ENCODE results near the gene TACSTD2. TPM values are rescaled to one million over a fixed set of nuclear protein-coding genes. Genes with fewer than 3 reads are reported as not detected.

Gene TACSTD2
- polyA plus RNA-seq, 1 donor (not counting 4 experiments of a cell fraction or from before 2014, with no cell fraction given) = 382 TPM

DNA sequence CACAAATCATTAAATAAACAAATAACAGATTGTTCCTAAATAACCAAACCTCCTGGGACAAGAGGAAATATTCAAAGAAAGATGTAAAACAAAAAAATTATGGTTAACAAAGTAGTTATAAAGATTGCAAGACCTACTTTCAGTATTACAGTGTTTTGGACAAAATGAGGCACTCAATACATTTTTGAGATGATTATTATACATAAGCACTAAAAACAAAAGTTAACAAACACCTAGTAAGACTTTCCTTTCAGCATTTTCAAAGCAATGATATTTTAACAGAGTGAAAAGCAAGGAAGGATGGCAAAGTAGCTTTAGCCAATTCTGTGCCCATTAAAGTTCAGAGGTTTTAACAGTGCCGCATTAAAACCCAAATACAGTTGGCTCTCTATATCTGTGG is 47.8 kb downstream of the TACSTD2 start:
- Histone ChIP-seq H3K9ac (ENCODE audit: control insufficient read depth, extremely low read depth, insufficient read depth, low read length) (no peak overlapping the region), H3K79me2 (ENCODE audit: control insufficient read depth, insufficient read depth, low read length) (no peaks in the 10 kb centered on the region), H3K27ac (ENCODE audit: control insufficient read depth, insufficient read depth, low read length) (no peak overlapping the region), H3K4me3 (ENCODE audit: control insufficient read depth in 2 of 3, extremely low read depth in 1 of 3, insufficient read depth in 2 of 3, low read depth in 1 of 3, low read length in 3 of 3) (no peak overlapping the region), H3K4me1 (ENCODE audit: control insufficient read depth, extremely low read depth, insufficient read depth, low read length) (peaks cover 4% of the 10 kb centered on the region), H2AFZ (ENCODE audit: control insufficient read depth, low read length) (no peak overlapping the region), H3K9me3 (ENCODE audit: control insufficient read depth, low read depth, low read length) (no peaks in the 10 kb centered on the region), H3K9me1 (ENCODE audit: control insufficient read depth, extremely low read depth, insufficient read depth, low read length) (no peaks in the 10 kb centered on the region), H3K36me3 (ENCODE audit: control insufficient read depth in 2 of 2, extremely low read depth in 1 of 2, insufficient read depth in 2 of 2, low read length in 2 of 2) (peaks cover 0 to 2% of the 10 kb centered on the region in 2 experiments), H3K4me2 (ENCODE audit: control insufficient read depth, extremely low read depth, insufficient read depth, low read depth, low read length) (no peak overlapping the region), H4K20me1 (ENCODE audit: control insufficient read depth, extremely low read depth, insufficient read depth, low read length) (no peaks in the 10 kb centered on the region), H3K27me3 (ENCODE audit: control insufficient read depth, extremely low read depth, insufficient read depth, low read length) (no peaks in the 10 kb centered on the region)
- FAIRE-seq (no peak), DNase-seq (ENCODE audit: low read depth, low spot score) (no peak)
- dilution Hi-C loops (cut with MboI; ENCODE audit: extremely low pct_ligation_motif_present, low sequenced_read_pairs) = no loop called here
- TF ChIP-seq, protein P1, sequence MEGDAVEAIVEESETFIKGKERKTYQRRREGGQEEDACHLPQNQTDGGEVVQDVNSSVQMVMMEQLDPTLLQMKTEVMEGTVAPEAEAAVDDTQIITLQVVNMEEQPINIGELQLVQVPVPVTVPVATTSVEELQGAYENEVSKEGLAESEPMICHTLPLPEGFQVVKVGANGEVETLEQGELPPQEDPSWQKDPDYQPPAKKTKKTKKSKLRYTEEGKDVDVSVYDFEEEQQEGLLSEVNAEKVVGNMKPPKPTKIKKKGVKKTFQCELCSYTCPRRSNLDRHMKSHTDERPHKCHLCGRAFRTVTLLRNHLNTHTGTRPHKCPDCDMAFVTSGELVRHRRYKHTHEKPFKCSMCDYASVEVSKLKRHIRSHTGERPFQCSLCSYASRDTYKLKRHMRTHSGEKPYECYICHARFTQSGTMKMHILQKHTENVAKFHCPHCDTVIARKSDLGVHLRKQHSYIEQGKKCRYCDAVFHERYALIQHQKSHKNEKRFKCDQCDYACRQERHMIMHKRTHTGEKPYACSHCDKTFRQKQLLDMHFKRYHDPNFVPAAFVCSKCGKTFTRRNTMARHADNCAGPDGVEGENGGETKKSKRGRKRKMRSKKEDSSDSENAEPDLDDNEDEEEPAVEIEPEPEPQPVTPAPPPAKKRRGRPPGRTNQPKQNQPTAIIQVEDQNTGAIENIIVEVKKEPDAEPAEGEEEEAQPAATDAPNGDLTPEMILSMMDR (optimal IDR thresholded peaks at IDR 0.05 in 1 of 3, IDR thresholded peaks at IDR 0.05 in 1 of 3, conservative IDR thresholded peaks at IDR 0.05 in 1 of 3; ENCODE audit: extremely low read depth in 1 of 3, insufficient read depth in 2 of 3, low read length in 3 of 3) = no peak
- TF ChIP-seq EZH2 (IDR thresholded peaks at IDR 0.05; ENCODE audit: low read length) = no peak

DNA sequence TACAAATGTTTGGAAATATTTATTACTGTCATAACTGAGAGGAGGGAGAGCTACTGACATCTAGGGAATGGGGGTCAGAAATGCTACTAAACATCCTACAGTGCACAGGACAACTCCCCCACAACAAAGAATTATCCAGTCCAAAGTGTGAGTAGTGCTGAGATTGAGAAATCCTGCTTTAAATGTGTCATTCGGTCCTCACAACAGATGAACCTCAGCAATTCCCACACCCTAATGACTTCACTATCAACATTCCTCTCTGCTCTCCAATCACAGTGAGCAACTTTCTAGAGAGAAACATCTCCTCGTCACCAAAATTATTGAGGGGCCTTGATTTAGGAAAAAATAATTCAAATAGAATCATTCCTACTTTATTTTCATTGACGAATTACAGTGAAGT is 48.5 kb downstream of the TACSTD2 start:
- Histone ChIP-seq H3K27ac (ENCODE audit: control insufficient read depth, insufficient read depth, low read length) (no peak overlapping the region), H3K9ac (ENCODE audit: control insufficient read depth, extremely low read depth, insufficient read depth, low read length) (no peak overlapping the region), H3K4me3 (ENCODE audit: control insufficient read depth in 2 of 3, extremely low read depth in 1 of 3, insufficient read depth in 2 of 3, low read depth in 1 of 3, low read length in 3 of 3) (no peak overlapping the region), H3K9me3 (ENCODE audit: control insufficient read depth, low read depth, low read length) (no peaks in the 10 kb centered on the region), H3K4me2 (ENCODE audit: control insufficient read depth, extremely low read depth, insufficient read depth, low read depth, low read length) (no peak overlapping the region), H4K20me1 (ENCODE audit: control insufficient read depth, extremely low read depth, insufficient read depth, low read length) (no peaks in the 10 kb centered on the region), H3K27me3 (ENCODE audit: control insufficient read depth, extremely low read depth, insufficient read depth, low read length) (no peaks in the 10 kb centered on the region), H3K4me1 (ENCODE audit: control insufficient read depth, extremely low read depth, insufficient read depth, low read length) (peaks cover 4% of the 10 kb centered on the region), H3K9me1 (ENCODE audit: control insufficient read depth, extremely low read depth, insufficient read depth, low read length) (no peaks in the 10 kb centered on the region), H3K36me3 (ENCODE audit: control insufficient read depth in 2 of 2, extremely low read depth in 1 of 2, insufficient read depth in 2 of 2, low read length in 2 of 2) (peaks cover 0 to 2% of the 10 kb centered on the region in 2 experiments), H3K79me2 (ENCODE audit: control insufficient read depth, insufficient read depth, low read length) (no peaks in the 10 kb centered on the region), H2AFZ (ENCODE audit: control insufficient read depth, low read length) (no peak overlapping the region)
- dilution Hi-C loops (cut with MboI; ENCODE audit: extremely low pct_ligation_motif_present, low sequenced_read_pairs) = no loop called here
- no peak for TF ChIP-seq EZH2 (IDR thresholded peaks at IDR 0.05; ENCODE audit: low read length)
- TF ChIP-seq, protein P1 (optimal IDR thresholded peaks at IDR 0.05 in 1 of 3, IDR thresholded peaks at IDR 0.05 in 1 of 3, conservative IDR thresholded peaks at IDR 0.05 in 1 of 3; ENCODE audit: extremely low read depth in 1 of 3, insufficient read depth in 2 of 3, low read length in 3 of 3) = no peak
- FAIRE-seq (peak; percentile 53), DNase-seq (ENCODE audit: low read depth, low spot score) (no peak)

Other genes starting within 250 kb of the TACSTD2 start
- 10.1 to 16.3 TPM (median 13.1 TPM) in 3 replicates for gene OMA1, start 30.5 kb downstream of the TACSTD2 start, polyA plus RNA-seq
- gene MYSM1, start 122.8 kb upstream of the TACSTD2 start, polyA plus RNA-seq = 9.5 to 25.9 TPM (median 21.9 TPM) in 3 replicates
- 31.2 to 83.1 TPM (median 70.1 TPM) in 3 replicates for gene JUN, start 206.8 kb upstream of the TACSTD2 start, polyA plus RNA-seq

All from keratinocyte (primary cell).